Dermis blood vessel endothelial cell (primary cell): ENCODE data around the gene SLC35A4. TPM values are rescaled to one million over a fixed set of nuclear protein-coding genes. Genes with fewer than 3 reads are reported as not detected.
"Not testable (repeated sequence)": the region's sequence is repeated elsewhere in the genome, so short reads cannot be mapped to it uniquely, and the experiment has no call there.

Experiments
- DNase-seq: peaks from one replicate; pipeline ENCODE4 v3.0.0; 2010
- total RNA-seq: library from RNA; depleted of rRNA; stranded (reverse); fragments of >200 nt; gene quantifications from 2 replicates; pipeline ENCODE4 v1.2.3, GENCODE V29; 2014

Gene SLC35A4
- total RNA-seq, 1 donor from 2014 or later = 30.1 TPM

- DNase-seq = no peak
These were observed 6.1 kb upstream of the SLC35A4 start for GRCh38 chr5:140558542-140558941.

- DNase-seq = no peak
These were observed 4.4 kb upstream of the SLC35A4 start for GRCh38 chr5:140560227-140560626.

GRCh38 chr5:140561753-140562523, 2.7 kb upstream of the SLC35A4 start:
- no peak for DNase-seq

- no peak for DNase-seq
These were observed 1.0 kb upstream of the SLC35A4 start for GRCh38 chr5:140563596-140563995.

- peak; percentile 62 for DNase-seq
These were observed 574 bp downstream of the SLC35A4 start for GRCh38 chr5:140565024-140565779.

GRCh38 chr5:140565780-140566095, 1.1 kb downstream of the SLC35A4 start:
- no peak for DNase-seq

GRCh38 chr5:140566665-140567064, 2.0 kb downstream of the SLC35A4 start:
- no peak for DNase-seq

- no peak for DNase-seq
These were observed 2.6 kb downstream of the SLC35A4 start for GRCh38 chr5:140567136-140567818.

- DNase-seq = no peak
These were observed 3.2 kb downstream of the SLC35A4 start for GRCh38 chr5:140567871-140568270.

GRCh38 chr5:140568443-140569063, 3.9 kb downstream of the SLC35A4 start:
- no peak for DNase-seq

- no peak for DNase-seq
These were observed 4.6 kb downstream of the SLC35A4 start for GRCh38 chr5:140569197-140569596.

- DNase-seq = no peak
These were observed 5.4 kb downstream of the SLC35A4 start for GRCh38 chr5:140570058-140570457.

GRCh38 chr5:140570488-140570887, 5.9 kb downstream of the SLC35A4 start:
- no peak for DNase-seq

- DNase-seq = no peak
These were observed 6.5 kb downstream of the SLC35A4 start for GRCh38 chr5:140571105-140571504.

- DNase-seq = no peak
These were observed 9.1 kb downstream of the SLC35A4 start for GRCh38 chr5:140573683-140574082.

GRCh38 chr5:140574165-140574564, 9.5 kb downstream of the SLC35A4 start:
- no peak for DNase-seq

- DNase-seq = peak; percentile 59
These were observed 10.7 kb downstream of the SLC35A4 start for GRCh38 chr5:140575309-140575708.

GRCh38 chr5:140576776-140577201, 12.2 kb downstream of the SLC35A4 start:
- peak; percentile 25 for DNase-seq

GRCh38 chr5:140579188-140579747, 14.6 kb downstream of the SLC35A4 start:
- not testable (repeated sequence) for DNase-seq

GRCh38 chr5:140587495-140587894, 22.9 kb downstream of the SLC35A4 start:
- no peak for DNase-seq

GRCh38 chr5:140588311-140589070, 23.9 kb downstream of the SLC35A4 start:
- no peak for DNase-seq

GRCh38 chr5:140590861-140591260, 26.2 kb downstream of the SLC35A4 start:
- DNase-seq = no peak
